GM21390 (cell line): Measurements from ENCODE around the gene VEGFA.

Experiments used
- ATAC-seq: cut with Tn5 transposase; IDR thresholded peaks from one replicate; pipeline ENCODE4 v1.9.1; 2021; ENCODE audit not compliant: unreplicated experiment

The VEGFA gene

GRCh38 chr6:43820486-43820885 lies 50.5 kb downstream of the VEGFA start:
- ATAC-seq = no peak

GRCh38 chr6:43821101-43821886 lies 51.3 kb downstream of the VEGFA start:
- no peak for ATAC-seq

GRCh38 chr6:43823390-43823789 lies 53.4 kb downstream of the VEGFA start:
- no peak for ATAC-seq

- ATAC-seq = no peak
These were observed 54.1 kb downstream of the VEGFA start for GRCh38 chr6:43823879-43824702.

- ATAC-seq = no peak
These were observed 54.7 kb downstream of the VEGFA start for GRCh38 chr6:43824703-43825064.

GRCh38 chr6:43825187-43826115 lies 55.4 kb downstream of the VEGFA start:
- ATAC-seq = no peak

- no peak for ATAC-seq
These were observed 56.7 kb downstream of the VEGFA start for GRCh38 chr6:43826730-43827129.

- no peak for ATAC-seq
These were observed 57.9 kb downstream of the VEGFA start for GRCh38 chr6:43827898-43828297.

GRCh38 chr6:43828711-43829110 lies 58.7 kb downstream of the VEGFA start:
- ATAC-seq = no peak

GRCh38 chr6:43829470-43829869 lies 59.5 kb downstream of the VEGFA start:
- ATAC-seq = no peak

GRCh38 chr6:43830775-43831174 lies 60.8 kb downstream of the VEGFA start:
- ATAC-seq = no peak

GRCh38 chr6:43831191-43831590 lies 61.2 kb downstream of the VEGFA start:
- no peak for ATAC-seq

- ATAC-seq = no peak
These were observed 63.4 kb downstream of the VEGFA start for GRCh38 chr6:43833223-43833995.

- no peak for ATAC-seq
These were observed 64.0 kb downstream of the VEGFA start for GRCh38 chr6:43833996-43834390.

GRCh38 chr6:43834528-43835155 lies 64.6 kb downstream of the VEGFA start:
- no peak for ATAC-seq

- ATAC-seq = no peak
These were observed 65.9 kb downstream of the VEGFA start for GRCh38 chr6:43835872-43836419.
